ENCODE data around the gene MYO7B. TPM values are rescaled to one million over a fixed set of nuclear protein-coding genes. Genes with fewer than 3 reads are reported as not detected.
A peak's percentile ranks its signal among the peaks of the same experiment; 100 is the strongest.

MYO7B gene
- total RNA-seq, 4 donors from 2014 or later: 0.30 to 0.78 TPM; not detected in 2

DNA sequence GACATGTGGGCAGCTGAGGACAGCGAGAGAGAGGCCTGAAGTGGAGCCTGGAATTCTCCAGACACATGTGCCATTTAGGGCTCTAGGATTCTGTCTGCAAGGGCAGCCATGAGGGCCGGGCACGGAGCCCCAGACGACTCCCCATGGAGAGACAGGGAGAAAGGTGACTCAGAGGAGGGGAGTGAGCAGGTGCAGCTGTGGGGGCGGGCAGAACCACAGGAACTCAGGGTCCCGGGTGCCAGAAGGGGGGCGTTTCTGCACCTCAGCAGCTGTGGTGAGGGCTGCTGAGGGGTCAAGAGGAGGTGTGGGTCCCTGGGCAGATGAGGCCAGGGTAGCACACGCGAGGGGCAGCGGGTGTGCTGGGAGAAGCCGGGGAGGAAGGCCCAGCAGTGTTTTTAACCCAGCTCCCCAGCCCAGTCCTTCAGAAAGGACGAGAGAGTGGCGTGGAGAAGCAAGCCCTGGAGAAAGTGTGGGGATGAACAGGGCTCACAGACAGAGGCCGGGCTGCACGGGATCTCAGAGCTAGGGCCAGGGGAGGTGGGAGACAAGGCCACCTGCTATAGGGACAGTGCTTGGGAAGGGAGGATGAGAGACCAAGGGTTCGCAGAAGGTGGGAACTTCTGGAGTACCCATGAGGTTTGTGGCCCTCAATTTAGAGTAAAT, 118.1 kb downstream of the MYO7B start:
- WGBS, 2 donors: 80 to 81% methylated on average over 16 of the region's 16 CpGs

DNA sequence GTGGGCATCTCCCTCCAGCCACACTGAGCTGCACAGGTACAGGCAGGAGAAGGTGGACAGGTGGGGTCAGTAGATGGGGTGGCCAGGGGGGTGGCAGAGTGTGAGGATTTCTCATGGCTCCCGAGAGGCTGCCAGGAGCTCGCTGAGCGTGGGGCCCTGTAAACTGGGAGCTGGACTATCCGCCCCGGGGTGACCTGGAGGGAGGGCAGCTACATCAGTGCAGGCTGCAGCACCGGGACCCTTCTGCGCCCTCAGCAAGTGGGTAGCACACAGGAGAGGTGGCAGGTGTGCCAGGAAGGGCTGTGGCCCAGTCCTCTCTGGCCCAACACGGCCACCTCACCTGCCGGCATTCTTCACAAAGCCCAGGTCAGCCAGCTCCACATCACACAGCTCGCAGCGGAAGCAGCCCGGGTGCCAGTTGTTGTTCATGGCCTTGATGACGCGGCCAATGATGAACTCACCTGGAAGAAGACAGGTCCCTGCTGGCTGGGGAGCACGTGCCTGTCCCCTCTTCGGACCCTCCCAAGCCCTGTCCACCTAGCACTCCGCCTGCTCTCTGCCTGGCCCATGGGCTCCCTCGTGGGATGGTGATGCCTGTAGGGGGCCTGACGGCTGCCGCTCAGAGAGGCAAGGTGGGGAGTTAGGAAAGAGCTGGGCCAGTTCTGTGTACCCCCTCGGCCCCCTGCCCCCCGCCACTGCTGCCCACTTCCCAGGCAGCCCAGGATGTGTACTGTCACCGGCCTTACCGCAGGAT, 118.8 kb downstream of the MYO7B start:
- H3K36me3 ChIP-seq: peaks cover 0 to 27% (median 0%) of the 10 kb centered on the region in 3 donors
- no peaks in the 10 kb centered on the region for H3K9me3 ChIP-seq
- H3K27me3 ChIP-seq: no peaks in the 10 kb centered on the region
- H3K4me1 ChIP-seq: peaks cover 0 to 78% (median 41%) of the 10 kb centered on the region in 4 donors
- 90 to 92% methylated on average over 17 to 23 of the region's 24 CpGs for WGBS, 2 donors
- H3K27ac ChIP-seq: peak overlapping the region; percentile 21 to 92 (median 86)
- no peak for DNase-seq (ENCODE audit: low spot score in 2 of 2)
- no peak overlapping the region for H3K4me3 ChIP-seq
- TF ChIP-seq POLR2A (IDR thresholded peaks at IDR 0.05) (no peak), EP300 (IDR thresholded peaks at IDR 0.05) (no peak)
- TF ChIP-seq, protein P1, sequence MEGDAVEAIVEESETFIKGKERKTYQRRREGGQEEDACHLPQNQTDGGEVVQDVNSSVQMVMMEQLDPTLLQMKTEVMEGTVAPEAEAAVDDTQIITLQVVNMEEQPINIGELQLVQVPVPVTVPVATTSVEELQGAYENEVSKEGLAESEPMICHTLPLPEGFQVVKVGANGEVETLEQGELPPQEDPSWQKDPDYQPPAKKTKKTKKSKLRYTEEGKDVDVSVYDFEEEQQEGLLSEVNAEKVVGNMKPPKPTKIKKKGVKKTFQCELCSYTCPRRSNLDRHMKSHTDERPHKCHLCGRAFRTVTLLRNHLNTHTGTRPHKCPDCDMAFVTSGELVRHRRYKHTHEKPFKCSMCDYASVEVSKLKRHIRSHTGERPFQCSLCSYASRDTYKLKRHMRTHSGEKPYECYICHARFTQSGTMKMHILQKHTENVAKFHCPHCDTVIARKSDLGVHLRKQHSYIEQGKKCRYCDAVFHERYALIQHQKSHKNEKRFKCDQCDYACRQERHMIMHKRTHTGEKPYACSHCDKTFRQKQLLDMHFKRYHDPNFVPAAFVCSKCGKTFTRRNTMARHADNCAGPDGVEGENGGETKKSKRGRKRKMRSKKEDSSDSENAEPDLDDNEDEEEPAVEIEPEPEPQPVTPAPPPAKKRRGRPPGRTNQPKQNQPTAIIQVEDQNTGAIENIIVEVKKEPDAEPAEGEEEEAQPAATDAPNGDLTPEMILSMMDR (IDR thresholded peaks at IDR 0.05): no peak

More for the DNA sequence above, 118.1 kb downstream of the MYO7B start:
- Histone ChIP-seq H3K4me1 (peaks cover 0 to 75% (median 39%) of the 10 kb centered on the region in 4 donors), H3K27me3 (no peaks in the 10 kb centered on the region), H3K4me3 (no peak overlapping the region), H3K27ac (peak overlapping the region; percentile 75 to 92 (median 86)), H3K9me3 (no peaks in the 10 kb centered on the region), H3K36me3 (peaks cover 0 to 27% (median 0%) of the 10 kb centered on the region in 3 donors)
- DNase-seq (ENCODE audit: low spot score in 2 of 2): no peak
- TF ChIP-seq, protein P1 (IDR thresholded peaks at IDR 0.05): no peak
- no peak for TF ChIP-seq EP300 (IDR thresholded peaks at IDR 0.05)
- no peak for TF ChIP-seq POLR2A (IDR thresholded peaks at IDR 0.05)

DNA sequence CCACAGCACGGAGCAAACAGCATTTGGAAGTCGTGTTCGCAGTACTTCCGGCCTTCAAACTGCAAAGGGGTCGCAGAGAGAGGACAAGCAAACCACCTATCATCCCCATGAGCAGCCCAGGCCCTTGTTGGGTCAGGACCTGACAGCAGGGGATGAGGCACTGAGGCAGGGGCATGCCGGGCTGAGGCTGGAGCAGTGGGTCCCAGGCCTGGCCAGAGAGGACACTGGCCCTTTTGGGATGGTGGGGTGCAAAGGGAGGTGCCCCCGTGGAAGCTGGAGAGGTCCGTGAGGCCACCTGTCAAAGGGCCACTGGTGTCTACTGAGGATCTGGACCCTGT, 119.3 kb downstream of the MYO7B start:
- Histone ChIP-seq H3K36me3 (peaks cover 0 to 27% (median 0%) of the 10 kb centered on the region in 3 donors), H3K27me3 (no peaks in the 10 kb centered on the region), H3K9me3 (no peaks in the 10 kb centered on the region), H3K27ac (peak overlapping the region; percentile 21 to 92 (median 86)), H3K4me1 (peaks cover 0 to 78% (median 41%) of the 10 kb centered on the region in 4 donors), H3K4me3 (no peak overlapping the region)
- 87 to 88% methylated on average over 8 of the region's 8 CpGs for WGBS, 2 donors
- TF ChIP-seq, protein P1 (IDR thresholded peaks at IDR 0.05): no peak
- TF ChIP-seq POLR2A (IDR thresholded peaks at IDR 0.05) (no peak), EP300 (IDR thresholded peaks at IDR 0.05) (no peak)
- DNase-seq (ENCODE audit: low spot score in 2 of 2): no peak

DNA sequence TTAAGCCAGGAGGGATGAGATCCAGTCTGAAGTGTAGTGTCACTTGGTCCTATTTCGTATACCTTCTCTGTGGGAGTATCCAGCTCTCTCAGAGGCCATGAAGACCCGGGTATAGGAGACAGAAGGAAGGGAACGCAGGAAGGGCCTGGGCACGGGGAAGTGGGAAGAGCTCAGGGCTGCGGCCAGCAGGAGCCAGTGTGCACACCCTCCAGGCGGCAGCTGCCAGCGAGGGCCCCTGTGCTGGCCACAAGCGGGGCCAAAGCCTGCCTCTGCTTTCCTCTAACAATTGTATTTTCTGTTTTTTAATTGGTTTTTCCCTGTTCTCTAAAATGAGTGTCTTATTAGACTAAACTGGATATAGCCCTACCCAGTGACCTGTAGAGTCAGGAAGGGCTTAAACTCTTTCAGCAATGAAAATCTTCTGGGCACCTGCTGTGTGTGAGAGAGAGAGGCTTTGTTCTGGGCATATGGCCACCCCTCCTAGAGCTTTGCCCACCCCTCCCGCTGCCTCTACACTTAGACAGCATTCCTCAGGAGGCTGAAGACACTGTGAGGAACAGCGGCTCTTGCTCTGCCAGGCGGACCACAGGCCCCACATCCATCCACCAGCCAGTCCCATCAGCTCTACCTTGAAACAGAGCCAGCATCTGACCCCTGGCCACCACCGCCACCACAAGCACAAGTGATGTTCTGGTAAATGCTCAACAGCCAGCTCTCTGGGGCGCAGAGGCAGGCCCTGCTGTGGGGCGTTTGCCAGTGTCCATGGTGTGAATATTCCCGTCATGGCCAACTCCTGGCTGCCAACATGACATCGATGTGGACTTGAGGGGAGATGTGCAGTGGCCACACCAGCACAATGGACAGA, 120.0 kb downstream of the MYO7B start:
- TF ChIP-seq POLR2A (IDR thresholded peaks at IDR 0.05) (no peak), EP300 (IDR thresholded peaks at IDR 0.05) (no peak)
- TF ChIP-seq, protein P1 (IDR thresholded peaks at IDR 0.05): no peak
- no peak for DNase-seq (ENCODE audit: low spot score in 2 of 2)
- WGBS, 2 donors: 75 to 77% methylated on average over 16 of the region's 16 CpGs

More for the DNA sequence above, 120.0 kb downstream of the MYO7B start:
- Histone ChIP-seq H3K27me3 (no peaks in the 10 kb centered on the region), H3K4me3 (no peak overlapping the region), H3K36me3 (peaks cover 0 to 27% (median 0%) of the 10 kb centered on the region in 3 donors), H3K4me1 (peaks cover 0 to 76% (median 38%) of the 10 kb centered on the region in 4 donors), H3K9me3 (no peaks in the 10 kb centered on the region), H3K27ac (peak overlapping the region; percentile 52 to 92 (median 86))

All from tibial nerve (tissue), 4 donors.